Measurements from ENCODE around the gene IMP3. TPM values are rescaled to one million over a fixed set of nuclear protein-coding genes. Genes with fewer than 3 reads are reported as not detected.

The IMP3 gene
- total and polyA plus RNA-seq, 9 of the 15 experiments (the other 6 are each of a cell fraction or from before 2014, with no cell fraction given): 14.5 to 160 (median 74.4) TPM

DNA sequence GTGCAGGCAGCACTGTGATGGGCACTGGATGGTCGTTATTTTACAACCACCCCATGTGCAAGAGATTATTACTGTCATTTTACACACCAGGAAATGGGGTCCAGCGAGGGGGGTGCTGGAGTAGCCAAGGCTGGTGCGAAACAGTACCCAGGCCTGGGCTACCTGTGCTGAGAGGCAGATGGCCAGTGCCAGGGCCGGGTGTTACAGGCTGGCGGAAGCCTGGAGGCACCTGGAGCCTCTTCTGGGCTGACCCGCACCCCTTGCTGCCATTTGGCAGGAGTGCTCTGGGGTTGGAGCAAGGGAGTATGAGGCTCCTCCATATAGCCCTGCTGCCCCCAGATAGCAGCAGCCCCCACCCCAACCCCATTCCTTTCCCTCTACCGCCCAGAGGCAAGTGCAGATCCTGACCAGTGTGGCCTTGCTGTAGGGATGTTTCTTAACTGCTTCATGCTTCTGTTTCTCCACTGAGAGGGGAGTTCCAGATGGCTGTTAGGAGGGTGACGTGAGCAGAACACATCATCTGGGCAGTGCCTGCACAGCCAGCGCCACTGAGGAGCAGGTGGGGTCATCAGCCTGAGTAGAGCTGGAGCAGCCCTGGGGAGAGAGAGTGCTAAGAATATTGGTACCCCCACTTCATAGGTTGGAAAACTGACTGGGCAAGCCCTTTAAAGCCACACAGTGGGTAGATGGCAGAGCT is 22.9 kb upstream of the IMP3 start:
- H3K79me2 ChIP-seq (ENCODE audit: control insufficient read depth, insufficient read depth, low read length): no peaks in the 10 kb centered on the region

GRCh38 chr15:75661756-75662140 is 21.7 kb upstream of the IMP3 start:
- 24% methylated on average over 3 of the region's 3 CpGs for WGBS (ENCODE audit: insufficient coverage, low coverage, missing lambda C conversion rate)
- DNase-seq (ENCODE audit: extremely low read depth in 1 of 4, low spot score in 3 of 4): no peak
- ChIA-PET POLR2A (interaction anchor here (1.0 to 1.6 kb wide), 3 partner anchors 9 to 12 kb away, joined by 3 to 10 read pairs (median 4); no protein-coding TSS in a partner anchor), CTCF (ENCODE audit: low intra/inter-chr PET ratio) (interaction anchor here (0.6 kb wide), 1 partner anchor 1030 kb away, joined by 3 read pairs; no protein-coding TSS in a partner anchor)
- TF ChIP-seq NR3C1 (CRISPR knock-in tag; IDR thresholded peaks at IDR 0.05): no peak
- FAIRE-seq: no peak
- H3K27me3 ChIP-seq (ENCODE audit: control insufficient read depth in 2 of 2, insufficient read depth in 2 of 2, low read length in 2 of 2): no peaks in the 10 kb centered on the region
- H4K20me1 ChIP-seq (replicated peaks; ENCODE audit: control insufficient read depth, insufficient read depth, low read length): peaks cover 7% of the 10 kb centered on the region
- no peak overlapping the region for H3K4me3 ChIP-seq
- ATAC-seq: no peak
- no peak overlapping the region for H3K27ac ChIP-seq (ENCODE audit: extremely low read depth, low read depth, low read length)
- H3K9ac ChIP-seq (ENCODE audit: insufficient read depth in 1 of 2, low read depth in 2 of 2, low read length in 2 of 2): no peak overlapping the region; a peak in 1 of 4 replicates
- peaks cover 23% of the 10 kb centered on the region; the same call in 1 of the 3 replicates for H3K36me3 ChIP-seq (ENCODE audit: control insufficient read depth, insufficient read depth, low read length)
- BruUV-seq (replicated peaks): no TSS peak
- no peak overlapping the region for H3K4me2 ChIP-seq (ENCODE audit: insufficient read depth, low read length)
- in situ Hi-C loops (cut with MboI): no loop called here
- H2AFZ ChIP-seq (ENCODE audit: low read depth, low read length): no peak overlapping the region
- intact Hi-C loops (cut with micrococcal nuclease): no loop called here
- H3K9me3 ChIP-seq (replicated peaks; ENCODE audit: control insufficient read depth, insufficient read depth, low read depth, low read length): no peaks in the 10 kb centered on the region
- no peaks in the 10 kb centered on the region for H3K79me2 ChIP-seq (ENCODE audit: control insufficient read depth, insufficient read depth, low read length)
- H3K9me1 ChIP-seq (ENCODE audit: control insufficient read depth, insufficient read depth, low read length): no peaks in the 10 kb centered on the region
- H3K4me1 ChIP-seq (replicated peaks in 1 of 2; ENCODE audit: control insufficient read depth in 2 of 2, insufficient read depth in 2 of 2, low read length in 2 of 2): peaks cover 0 to 21% of the 10 kb centered on the region in 2 experiments; a peak in 2 of 5 replicates

More for the DNA sequence above, 22.9 kb upstream of the IMP3 start:
- TF ChIP-seq POLR2G (IDR thresholded peaks at IDR 0.05; ENCODE audit: low read depth, low read length) (0 out of 2 replicates have a peak, but pooled peaks have one; percentile 12), JUNB (CRISPR knock-in tag; conservative IDR thresholded peaks at IDR 0.05) (no peak), NEUROD1 (IDR thresholded peaks at IDR 0.05; ENCODE audit: borderline replicate concordance, low read depth, low read length, partially characterized antibody) (no peak)
- WGBS (ENCODE audit: insufficient coverage, low coverage, missing lambda C conversion rate): 84% methylated on average over 6 of the region's 9 CpGs
- Histone ChIP-seq H2AFZ (ENCODE audit: low read depth, low read length) (no peak overlapping the region), H3K4me2 (ENCODE audit: insufficient read depth, low read length) (no peak overlapping the region), H3K9me1 (ENCODE audit: control insufficient read depth, insufficient read depth, low read length) (no peaks in the 10 kb centered on the region), H3K4me1 (replicated peaks in 1 of 2; ENCODE audit: control insufficient read depth in 2 of 2, insufficient read depth in 2 of 2, low read length in 2 of 2) (peaks cover 0 to 24% of the 10 kb centered on the region in 2 experiments; a peak in 2 of 5 replicates), H3K36me3 (ENCODE audit: control insufficient read depth, insufficient read depth, low read length) (peaks cover 11% of the 10 kb centered on the region; the same call in 1 of the 3 replicates), H3K9ac (ENCODE audit: insufficient read depth in 1 of 2, low read depth in 2 of 2, low read length in 2 of 2) (no peak overlapping the region), H3K4me3 (no peak overlapping the region), H3K27ac (ENCODE audit: extremely low read depth, low read depth, low read length) (no peak overlapping the region), H4K20me1 (replicated peaks; ENCODE audit: control insufficient read depth, insufficient read depth, low read length) (peaks cover 7% of the 10 kb centered on the region), H3K9me3 (replicated peaks; ENCODE audit: control insufficient read depth, insufficient read depth, low read depth, low read length) (no peaks in the 10 kb centered on the region), H3K27me3 (ENCODE audit: control insufficient read depth in 2 of 2, insufficient read depth in 2 of 2, low read length in 2 of 2) (no peaks in the 10 kb centered on the region)
- no peak for ATAC-seq
- BruUV-seq (replicated peaks): no TSS peak
- in situ Hi-C loops (cut with MboI): no loop called here
- intact Hi-C loops (cut with micrococcal nuclease): no loop called here
- no peak for DNase-seq (ENCODE audit: extremely low read depth in 1 of 4, low spot score in 3 of 4)
- CTCF ChIA-PET (ENCODE audit: low intra/inter-chr PET ratio): no interaction called here
- no peak for FAIRE-seq
- POLR2A ChIA-PET: interaction anchor here (0.6 to 1.0 kb wide), 2 partner anchors 22 to 213 kb away, joined by 3 to 4 read pairs; no protein-coding TSS in a partner anchor
